Chondrocyte (in vitro differentiated cells): Measurements from ENCODE around the gene NAGPA. TPM values are rescaled to one million over a fixed set of nuclear protein-coding genes. Genes with fewer than 3 reads are reported as not detected.

Source experiments
- DNase-seq: peaks from one replicate; pipeline ENCODE4 v3.0.0; 2021; ENCODE audit warnings: mixed read lengths, low spot score
- H3K27ac Mint-ChIP-seq: one replicate; pipeline ENCODE4 v1.8.0; 2021; ENCODE audit warnings: mild to moderate bottlenecking, moderate library complexity, mixed read lengths; ENCODE audit not compliant: unreplicated experiment
- H3K27me3 Mint-ChIP-seq: 2 replicates; pipeline ENCODE4 v1.8.0; 2021; ENCODE audit warnings: low read depth, mixed read lengths
- H3K36me3 Mint-ChIP-seq: 2 replicates; pipeline ENCODE4 v1.8.0; 2021; ENCODE audit warnings: low read depth, mixed read lengths
- H3K4me1 Mint-ChIP-seq: 2 replicates; pipeline ENCODE4 v1.8.0; 2021; ENCODE audit warnings: low read depth, mild to moderate bottlenecking, mixed read lengths
- H3K4me3 Mint-ChIP-seq: one replicate; pipeline ENCODE4 v1.8.0; 2021; ENCODE audit warnings: mild to moderate bottlenecking, moderate library complexity, mixed read lengths; ENCODE audit not compliant: unreplicated experiment
- H3K9me3 Mint-ChIP-seq: 2 replicates; pipeline ENCODE4 v1.8.0; 2021; ENCODE audit warnings: low read depth, mixed read lengths
- total RNA-seq: library from RNA; stranded (reverse); gene quantifications from 3 replicates; pipeline ENCODE4 v1.2.1, GENCODE V29; 2021
- TF ChIP-seq, protein P1 (sequence below): fragments of 200-600 bp; sonication (generic); IDR thresholded peaks from 2 replicates; pipeline ENCODE4 v1.5.0; 2021; ENCODE audit warnings: antibody characterized with exemption, mild to moderate bottlenecking, moderate library complexity

NAGPA gene
- total RNA-seq, 1 donor from 2014 or later = 11.3 TPM

DNA sequence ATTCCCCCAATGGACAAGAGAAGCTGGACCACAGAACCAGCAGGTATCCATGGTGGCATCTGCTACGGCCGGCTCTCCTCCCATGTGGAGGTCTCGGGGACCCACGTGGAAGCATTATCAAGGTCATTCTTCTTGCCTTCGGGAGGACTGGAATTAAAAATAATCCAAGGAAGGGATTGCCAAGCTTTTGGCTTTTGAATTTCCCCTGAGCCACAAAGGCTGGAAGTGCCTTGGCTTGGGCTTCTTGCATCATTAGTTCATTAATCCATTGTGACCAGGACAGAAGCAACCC is 16.1 kb downstream of the NAGPA start:
- TF ChIP-seq, protein P1, sequence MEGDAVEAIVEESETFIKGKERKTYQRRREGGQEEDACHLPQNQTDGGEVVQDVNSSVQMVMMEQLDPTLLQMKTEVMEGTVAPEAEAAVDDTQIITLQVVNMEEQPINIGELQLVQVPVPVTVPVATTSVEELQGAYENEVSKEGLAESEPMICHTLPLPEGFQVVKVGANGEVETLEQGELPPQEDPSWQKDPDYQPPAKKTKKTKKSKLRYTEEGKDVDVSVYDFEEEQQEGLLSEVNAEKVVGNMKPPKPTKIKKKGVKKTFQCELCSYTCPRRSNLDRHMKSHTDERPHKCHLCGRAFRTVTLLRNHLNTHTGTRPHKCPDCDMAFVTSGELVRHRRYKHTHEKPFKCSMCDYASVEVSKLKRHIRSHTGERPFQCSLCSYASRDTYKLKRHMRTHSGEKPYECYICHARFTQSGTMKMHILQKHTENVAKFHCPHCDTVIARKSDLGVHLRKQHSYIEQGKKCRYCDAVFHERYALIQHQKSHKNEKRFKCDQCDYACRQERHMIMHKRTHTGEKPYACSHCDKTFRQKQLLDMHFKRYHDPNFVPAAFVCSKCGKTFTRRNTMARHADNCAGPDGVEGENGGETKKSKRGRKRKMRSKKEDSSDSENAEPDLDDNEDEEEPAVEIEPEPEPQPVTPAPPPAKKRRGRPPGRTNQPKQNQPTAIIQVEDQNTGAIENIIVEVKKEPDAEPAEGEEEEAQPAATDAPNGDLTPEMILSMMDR = no peak
- no peak for DNase-seq
- Mint-ChIP-seq H3K36me3 (no peaks in the 10 kb centered on the region), H3K9me3 (no peaks in the 10 kb centered on the region), H3K27me3 (peaks cover 16% of the 10 kb centered on the region), H3K4me1 (no peaks in the 10 kb centered on the region), H3K27ac (no peak overlapping the region), H3K4me3 (no peak overlapping the region)

DNA sequence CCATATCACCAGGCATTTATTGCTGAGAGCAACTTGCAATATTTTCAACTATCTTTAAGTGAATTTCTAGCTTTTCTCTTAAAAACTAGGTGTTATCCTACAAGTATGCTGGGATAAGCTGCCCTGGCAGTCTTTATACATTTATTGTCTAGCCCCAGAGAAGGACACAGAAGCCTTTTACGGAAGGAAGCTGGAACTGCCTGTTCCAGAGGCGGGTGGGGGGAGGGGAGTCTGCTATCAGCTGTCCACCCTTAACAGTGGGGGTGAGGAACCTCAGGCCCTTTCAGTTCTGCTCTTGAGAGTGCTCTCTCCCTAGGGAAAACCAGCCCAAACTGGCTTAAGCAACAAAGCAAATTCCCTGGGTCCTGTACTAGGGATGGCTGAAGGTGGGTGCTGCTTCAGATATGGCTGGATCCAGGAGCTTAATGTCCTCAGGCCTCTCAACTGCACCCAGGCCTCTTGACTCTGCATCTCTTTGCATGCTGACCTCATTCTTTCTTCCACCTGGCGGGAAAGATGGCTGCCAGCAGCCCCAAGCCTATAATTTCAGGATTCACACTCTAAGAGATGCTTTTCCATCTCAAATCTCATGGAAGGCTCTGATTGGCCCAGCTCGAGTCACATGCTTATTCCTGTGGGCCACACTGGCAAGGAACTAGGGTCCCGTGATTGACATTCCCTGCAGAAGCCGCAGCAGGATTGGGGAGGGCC is 16.6 kb downstream of the NAGPA start:
- Mint-ChIP-seq H3K4me1 (no peaks in the 10 kb centered on the region), H3K27me3 (peaks cover 17% of the 10 kb centered on the region), H3K36me3 (no peaks in the 10 kb centered on the region), H3K9me3 (no peaks in the 10 kb centered on the region), H3K4me3 (no peak overlapping the region), H3K27ac (no peak overlapping the region)
- TF ChIP-seq, protein P1 = no peak
- DNase-seq = no peak

DNA sequence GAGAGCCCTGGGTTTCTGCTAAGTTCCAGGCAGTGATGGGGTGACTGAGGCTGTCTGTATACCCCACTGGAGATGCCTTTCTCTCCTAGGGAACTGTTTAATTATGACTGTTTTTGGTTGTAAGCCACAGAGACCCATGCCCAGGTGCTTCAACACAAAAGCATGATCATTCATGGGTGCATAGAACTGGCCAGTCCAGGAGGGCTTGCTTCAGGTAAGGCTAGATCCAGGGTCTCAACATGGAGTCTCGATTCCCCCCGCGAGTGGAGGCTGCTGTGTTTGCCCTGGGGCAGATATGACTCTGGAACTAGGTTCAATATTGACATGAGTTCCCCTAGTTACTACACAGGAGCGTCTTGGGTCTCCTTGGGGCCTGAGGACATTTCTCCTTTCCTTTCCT is 17.8 kb downstream of the NAGPA start:
- no peaks in the 10 kb centered on the region for H3K4me1 Mint-ChIP-seq
- no peaks in the 10 kb centered on the region for H3K9me3 Mint-ChIP-seq
- TF ChIP-seq, protein P1 = no peak
- no peak for DNase-seq
- no peak overlapping the region for H3K4me3 Mint-ChIP-seq
- no peak overlapping the region for H3K27ac Mint-ChIP-seq
- H3K27me3 Mint-ChIP-seq = peaks cover 19% of the 10 kb centered on the region
- no peaks in the 10 kb centered on the region for H3K36me3 Mint-ChIP-seq

DNA sequence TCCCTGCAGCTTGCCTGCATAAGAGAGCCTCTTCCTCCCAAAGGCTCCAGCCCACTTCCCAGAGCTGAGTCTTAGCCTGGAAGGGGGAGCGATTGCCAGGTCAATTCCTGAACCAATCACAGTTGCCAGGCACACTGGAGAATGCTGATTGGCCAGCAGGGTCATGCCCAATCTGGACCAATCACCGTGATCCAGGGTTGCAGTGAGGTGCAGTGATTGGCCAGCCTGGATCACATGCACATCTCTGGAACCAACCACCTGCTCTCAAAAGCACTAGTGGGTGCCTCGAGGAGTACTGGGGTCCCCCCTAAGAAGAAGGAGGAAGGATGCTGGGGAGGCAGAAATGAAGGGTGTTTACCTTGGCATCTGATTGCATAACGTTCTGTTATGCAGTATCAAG is 18.4 kb downstream of the NAGPA start:
- H3K4me3 Mint-ChIP-seq = no peak overlapping the region
- no peaks in the 10 kb centered on the region for H3K9me3 Mint-ChIP-seq
- TF ChIP-seq, protein P1 = no peak
- no peak for DNase-seq
- no peaks in the 10 kb centered on the region for H3K4me1 Mint-ChIP-seq
- no peak overlapping the region for H3K27ac Mint-ChIP-seq
- H3K27me3 Mint-ChIP-seq = peaks cover 24% of the 10 kb centered on the region
- no peaks in the 10 kb centered on the region for H3K36me3 Mint-ChIP-seq

DNA sequence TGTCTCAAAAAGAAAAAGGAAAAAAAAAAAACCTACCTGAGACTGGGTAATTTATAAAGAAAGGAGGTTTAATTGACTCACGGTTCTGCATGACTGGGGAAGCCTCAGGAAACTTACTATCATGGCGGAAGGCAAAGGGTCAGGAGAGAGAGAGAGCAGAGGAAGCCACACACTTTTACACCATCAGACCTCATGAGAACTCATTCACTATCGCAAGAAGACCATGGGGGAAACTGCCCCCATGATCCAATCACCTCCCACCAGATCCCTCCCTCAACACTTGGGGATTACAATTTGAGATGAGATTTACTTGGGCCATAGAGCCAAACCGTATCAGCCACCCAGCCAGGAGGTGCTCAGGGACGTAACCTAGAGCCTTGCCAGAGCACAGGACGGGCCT is 20.8 kb downstream of the NAGPA start:
- TF ChIP-seq, protein P1 = no peak
- H3K9me3 Mint-ChIP-seq = no peaks in the 10 kb centered on the region
- H3K4me3 Mint-ChIP-seq = no peak overlapping the region
- no peaks in the 10 kb centered on the region for H3K4me1 Mint-ChIP-seq
- no peak overlapping the region for H3K27ac Mint-ChIP-seq
- no peak for DNase-seq
- H3K27me3 Mint-ChIP-seq = peaks cover 38% of the 10 kb centered on the region
- no peaks in the 10 kb centered on the region for H3K36me3 Mint-ChIP-seq
